GM12873 (cell line): ENCODE results near the gene LGMN.

Source experiments
- CTCF ChIP-seq: IDR thresholded peaks from 2 replicates; pipeline ENCODE4 v1.5.1; 2012; ENCODE audit warnings: low read depth, mild to moderate bottlenecking, moderate library complexity, low read length, control low read depth; ENCODE audit not compliant: insufficient read depth; ENCODE audit errors: missing control alignments

Gene LGMN

GRCh38 chr14:92737206-92737605 is 11.2 kb downstream of the LGMN start:
- TF ChIP-seq CTCF = no peak

- TF ChIP-seq CTCF = no peak
Measured at GRCh38 chr14:92735344-92735743, 13.1 kb downstream of the LGMN start.

- TF ChIP-seq CTCF = no peak
Measured at GRCh38 chr14:92734618-92735017, 13.8 kb downstream of the LGMN start.

GRCh38 chr14:92733007-92733406 is 15.4 kb downstream of the LGMN start:
- TF ChIP-seq CTCF = no peak

- no peak for TF ChIP-seq CTCF
Measured at GRCh38 chr14:92731622-92732115, 16.8 kb downstream of the LGMN start.

GRCh38 chr14:92729634-92730358 is 18.6 kb downstream of the LGMN start:
- TF ChIP-seq CTCF = no peak

- TF ChIP-seq CTCF = no peak
Measured at GRCh38 chr14:92728759-92729364, 19.6 kb downstream of the LGMN start.
